ENCODE results near the gene ZNF710. TPM values are rescaled to one million over a fixed set of nuclear protein-coding genes. Genes with fewer than 3 reads are reported as not detected.

The ZNF710 gene
- total RNA-seq, 1 donor from 2014 or later = 25.2 TPM

DNA sequence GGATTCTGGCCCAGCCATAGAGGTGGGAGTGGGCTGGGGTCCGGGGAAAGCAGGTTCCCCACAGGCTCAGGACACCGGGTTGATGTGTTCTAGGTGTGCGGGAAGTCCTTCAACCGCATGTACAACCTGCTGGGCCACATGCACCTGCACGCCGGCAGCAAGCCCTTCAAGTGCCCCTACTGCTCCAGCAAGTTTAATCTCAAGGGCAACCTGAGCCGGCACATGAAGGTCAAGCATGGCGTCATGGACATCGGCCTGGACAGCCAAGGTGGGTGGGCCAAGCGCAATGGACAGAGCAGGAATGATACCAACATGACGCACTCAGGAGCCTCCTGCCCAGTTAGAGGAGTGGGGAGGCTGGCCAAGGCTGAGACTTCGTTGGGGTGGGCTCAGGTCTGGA is 72.9 kb downstream of the ZNF710 start:
- TF ChIP-seq CTCF (IDR thresholded peaks at IDR 0.05; ENCODE audit: partially characterized antibody, unreplicated experiment) = no peak
- H3K4me3 Mint-ChIP-seq (ENCODE audit: unreplicated experiment) = no peak overlapping the region
- H3K4me1 Mint-ChIP-seq (ENCODE audit: low read depth, unreplicated experiment) = no peaks in the 10 kb centered on the region
- peaks cover 2% of the 10 kb centered on the region for H3K9me3 Mint-ChIP-seq (ENCODE audit: unreplicated experiment)
- H3K36me3 Mint-ChIP-seq (ENCODE audit: unreplicated experiment) = no peaks in the 10 kb centered on the region
- no peak overlapping the region for H3K27ac Mint-ChIP-seq (ENCODE audit: unreplicated experiment)
- H3K27me3 Mint-ChIP-seq (ENCODE audit: unreplicated experiment) = peaks cover 9% of the 10 kb centered on the region
- DNase-seq = no peak

GRCh38 chr15:90074916-90075315 is 73.8 kb downstream of the ZNF710 start:
- Mint-ChIP-seq H3K4me3 (ENCODE audit: unreplicated experiment) (no peak overlapping the region), H3K27ac (ENCODE audit: unreplicated experiment) (no peak overlapping the region), H3K4me1 (ENCODE audit: low read depth, unreplicated experiment) (no peaks in the 10 kb centered on the region), H3K36me3 (ENCODE audit: unreplicated experiment) (no peaks in the 10 kb centered on the region), H3K27me3 (ENCODE audit: unreplicated experiment) (peaks cover 5% of the 10 kb centered on the region), H3K9me3 (ENCODE audit: unreplicated experiment) (peaks cover 2% of the 10 kb centered on the region)
- no peak for DNase-seq
- no peak for TF ChIP-seq CTCF (IDR thresholded peaks at IDR 0.05; ENCODE audit: partially characterized antibody, unreplicated experiment)

DNA sequence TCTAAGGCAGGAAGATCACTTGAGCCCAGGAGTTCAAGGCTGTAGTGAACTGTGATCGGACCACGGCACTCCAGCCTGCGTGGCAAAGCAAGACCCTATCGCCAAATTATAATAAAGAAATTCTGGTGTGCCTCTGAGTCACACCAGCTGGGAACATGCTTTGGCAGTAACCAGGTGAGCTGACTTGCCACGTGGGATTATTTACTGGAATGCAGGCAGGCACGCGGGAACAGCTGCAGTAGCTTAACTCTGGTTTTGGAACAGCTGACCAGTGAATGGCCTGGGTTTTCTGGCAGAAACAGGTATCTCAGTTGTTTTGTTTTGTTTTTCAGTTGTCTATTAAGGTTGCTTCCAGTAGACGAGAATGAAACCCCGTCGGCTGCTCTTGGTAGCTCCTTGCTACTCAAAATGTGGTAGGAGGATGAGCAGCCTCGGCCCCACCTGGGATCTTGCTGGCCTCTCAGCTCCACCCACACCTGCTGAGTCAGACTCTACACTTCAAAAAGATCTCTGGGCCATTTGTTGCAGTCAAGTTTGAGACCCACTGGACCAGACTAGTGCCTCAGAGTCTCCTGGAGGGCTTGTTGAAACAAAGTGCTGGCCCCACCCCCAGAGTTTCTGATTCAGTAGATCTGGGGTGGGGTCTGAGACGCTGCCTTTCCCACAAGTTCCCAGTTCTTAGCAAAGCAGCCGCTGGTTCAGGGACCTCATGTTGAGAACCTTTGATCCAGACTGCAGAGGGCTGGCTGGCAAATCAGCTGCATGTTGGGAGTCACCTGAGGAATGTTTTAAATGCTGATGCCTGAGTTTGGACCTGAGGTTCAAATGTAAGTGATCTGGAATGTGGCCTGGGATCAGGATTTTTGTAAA is 74.5 kb downstream of the ZNF710 start:
- Mint-ChIP-seq H3K4me3 (ENCODE audit: unreplicated experiment) (no peak overlapping the region), H3K27ac (ENCODE audit: unreplicated experiment) (no peak overlapping the region), H3K4me1 (ENCODE audit: low read depth, unreplicated experiment) (no peaks in the 10 kb centered on the region), H3K36me3 (ENCODE audit: unreplicated experiment) (no peaks in the 10 kb centered on the region), H3K9me3 (ENCODE audit: unreplicated experiment) (peaks cover 2% of the 10 kb centered on the region), H3K27me3 (ENCODE audit: unreplicated experiment) (peaks cover 9% of the 10 kb centered on the region)
- no peak for DNase-seq
- TF ChIP-seq CTCF (IDR thresholded peaks at IDR 0.05; ENCODE audit: partially characterized antibody, unreplicated experiment) = no peak

- H3K9me3 Mint-ChIP-seq (ENCODE audit: unreplicated experiment) = peaks cover 2% of the 10 kb centered on the region
- no peak overlapping the region for H3K27ac Mint-ChIP-seq (ENCODE audit: unreplicated experiment)
- peaks cover 9% of the 10 kb centered on the region for H3K27me3 Mint-ChIP-seq (ENCODE audit: unreplicated experiment)
- no peak for TF ChIP-seq CTCF (IDR thresholded peaks at IDR 0.05; ENCODE audit: partially characterized antibody, unreplicated experiment)
- DNase-seq = no peak
- no peak overlapping the region for H3K4me3 Mint-ChIP-seq (ENCODE audit: unreplicated experiment)
- H3K4me1 Mint-ChIP-seq (ENCODE audit: low read depth, unreplicated experiment) = no peaks in the 10 kb centered on the region
- no peaks in the 10 kb centered on the region for H3K36me3 Mint-ChIP-seq (ENCODE audit: unreplicated experiment)
These were observed 75.6 kb downstream of the ZNF710 start for GRCh38 chr15:90076716-90077115.

- Mint-ChIP-seq H3K27ac (ENCODE audit: unreplicated experiment) (no peak overlapping the region), H3K4me1 (ENCODE audit: low read depth, unreplicated experiment) (no peaks in the 10 kb centered on the region), H3K9me3 (ENCODE audit: unreplicated experiment) (peaks cover 2% of the 10 kb centered on the region), H3K27me3 (ENCODE audit: unreplicated experiment) (peaks cover 9% of the 10 kb centered on the region), H3K36me3 (ENCODE audit: unreplicated experiment) (no peaks in the 10 kb centered on the region), H3K4me3 (ENCODE audit: unreplicated experiment) (no peak overlapping the region)
- no peak for TF ChIP-seq CTCF (IDR thresholded peaks at IDR 0.05; ENCODE audit: partially characterized antibody, unreplicated experiment)
- no peak for DNase-seq
These were observed 77.8 kb downstream of the ZNF710 start for GRCh38 chr15:90078965-90079364.

All from glutamatergic neuron (in vitro differentiated cells).